GM23338 (cell line): Measurements from ENCODE around the gene LXN. TPM values are rescaled to one million over a fixed set of nuclear protein-coding genes. Genes with fewer than 3 reads are reported as not detected.

Experiments used
- ATAC-seq: fragments of 200-7000 bp; cut with Tn5 transposase; 3 replicates; pipeline ENCODE4 v1.9.1; 2020
- DNase-seq: peaks from one replicate; pipeline ENCODE4 v3.0.0-alpha.2; 2015; ENCODE audit warnings: low spot score
- H2AFZ ChIP-seq: fragments of 200-600 bp; sonication (generic); 2 replicates; pipeline ENCODE4 v1.8.0; 2016; ENCODE audit warnings: antibody characterized with exemption, mild to moderate bottlenecking, moderate library complexity
- H3F3A ChIP-seq: fragments of 200-600 bp; sonication (generic); replicated peaks from 2 replicates; pipeline ENCODE4 v1.8.0; 2017; ENCODE audit warnings: antibody characterized with exemption, mixed run types, low read depth
- H3K27ac ChIP-seq: fragments of 200-600 bp; sonication (generic); 2 replicates; pipeline ENCODE4 v1.6.1; 2016; ENCODE audit warnings: low read depth
- H3K27me3 ChIP-seq: fragments of 200-600 bp; sonication (generic); 2 replicates; pipeline ENCODE4 v1.8.0; 2016; ENCODE audit warnings: mild to moderate bottlenecking, mixed run types, moderate library complexity; ENCODE audit not compliant: insufficient read depth
- H3K36me3 ChIP-seq: fragments of 200-600 bp; sonication (generic); 2 replicates; pipeline ENCODE4 v1.8.0; 2016; ENCODE audit warnings: mild to moderate bottlenecking; ENCODE audit not compliant: insufficient read depth
- H3K4me1 ChIP-seq: fragments of 200-600 bp; sonication (generic); 2 replicates; pipeline ENCODE4 v1.8.0; 2016; ENCODE audit warnings: mild to moderate bottlenecking, moderate library complexity; ENCODE audit not compliant: insufficient read depth
- H3K4me2 ChIP-seq: fragments of 200-600 bp; sonication (generic); 2 replicates; pipeline ENCODE4 v1.7.1; 2017; ENCODE audit warnings: mixed run types
- H3K4me3 ChIP-seq: fragments of 200-600 bp; sonication (generic); 2 replicates; pipeline ENCODE4 v1.6.1; 2016; ENCODE audit warnings: mixed run types
- H3K79me2 ChIP-seq: fragments of 200-600 bp; sonication (generic); replicated peaks from 2 replicates; pipeline ENCODE4 v1.8.0; 2017; ENCODE audit warnings: mild to moderate bottlenecking; ENCODE audit not compliant: insufficient read depth
- H3K9me2 ChIP-seq: fragments of 200-600 bp; sonication (generic); 2 replicates; pipeline ENCODE4 v1.8.0; 2017; ENCODE audit not compliant: insufficient read depth
- H4K20me1 ChIP-seq: fragments of 200-600 bp; sonication (generic); replicated peaks from 2 replicates; pipeline ENCODE4 v1.8.0; 2017; ENCODE audit warnings: mild to moderate bottlenecking; ENCODE audit not compliant: insufficient read depth
- H3K27ac Mint-ChIP-seq: 2 replicates; pipeline ENCODE4 v1.8.0; 2020; ENCODE audit warnings: inconsistent platforms, mild to moderate bottlenecking, moderate library complexity, mixed read lengths
- H3K27me3 Mint-ChIP-seq: 3 replicates; pipeline ENCODE4 v1.8.0; 2022; ENCODE audit warnings: low read depth, mild to moderate bottlenecking, moderate library complexity, mixed read lengths, inconsistent platforms; ENCODE audit not compliant: insufficient read depth, poor library complexity
- H3K36me3 Mint-ChIP-seq: 3 replicates; pipeline ENCODE4 v1.8.0; 2021; ENCODE audit warnings: low read depth, mild to moderate bottlenecking, inconsistent platforms, moderate library complexity, mixed read lengths
- H3K4me1 Mint-ChIP-seq: 3 replicates; pipeline ENCODE4 v1.8.0; 2020; ENCODE audit warnings: mild to moderate bottlenecking, inconsistent platforms, mixed read lengths
- H3K4me3 Mint-ChIP-seq: 3 replicates; pipeline ENCODE4 v1.8.0; 2021; ENCODE audit warnings: moderate library complexity, mild to moderate bottlenecking, inconsistent platforms, mixed read lengths
- H3K9me3 Mint-ChIP-seq: 3 replicates; pipeline ENCODE4 v1.8.0; 2020; ENCODE audit warnings: moderate library complexity, mild to moderate bottlenecking, inconsistent platforms, mixed read lengths
- CREB1 ChIP-seq: fragments of 250-450 bp; sonication (Bioruptor Pico); IDR thresholded peaks from 2 replicates; pipeline ENCODE4 v1.5.0; 2020; ENCODE audit warnings: low read depth, mild to moderate bottlenecking, moderate library complexity
- JUNB ChIP-seq: IDR thresholded peaks from one replicate; pipeline ENCODE4 v1.6.1; 2016; ENCODE audit warnings: antibody characterized with exemption; ENCODE audit not compliant: unreplicated experiment
- POLR2AphosphoS5 ChIP-seq: IDR thresholded peaks from 2 replicates; pipeline ENCODE4 v1.6.1; 2016; ENCODE audit warnings: antibody characterized with exemption, low read depth
- STAT1 ChIP-seq: IDR thresholded peaks from one replicate; pipeline ENCODE4 v1.6.1; 2016; ENCODE audit warnings: antibody characterized with exemption; ENCODE audit not compliant: unreplicated experiment
- ZNF331 ChIP-seq: fragments of 250-450 bp; sonication (Bioruptor Pico); IDR thresholded peaks from 2 replicates; pipeline ENCODE4 v1.5.0; 2020; ENCODE audit warnings: low read depth, mild to moderate bottlenecking, moderate library complexity
- polyA plus RNA-seq: library from polyadenylated mRNA; unstranded; fragments of >200 nt; fragmentation: Nextera tagmentation; extraction: Ambion mirVana; gene quantifications from 2 replicates; pipeline ENCODE4 v1.2.1, GENCODE V29; 2016
- small RNA-seq: library from RNA; depleted of rRNA; stranded (forward); fragments of <200 nt; gene quantifications from one replicate; pipeline ENCODE3, GENCODE V24; 2014; ENCODE audit warnings: low replicate concordance
- total RNA-seq: library from RNA; depleted of rRNA; stranded (reverse); fragments of >200 nt; shearing (Covaris generic); gene quantifications from 2 replicates; pipeline ENCODE4 v1.2.3, GENCODE V29; 2014; rRNA removed

Gene LXN
- total and polyA plus RNA-seq, 2 experiments from 2014 or later, result 5.6 to 10.0 TPM

DNA sequence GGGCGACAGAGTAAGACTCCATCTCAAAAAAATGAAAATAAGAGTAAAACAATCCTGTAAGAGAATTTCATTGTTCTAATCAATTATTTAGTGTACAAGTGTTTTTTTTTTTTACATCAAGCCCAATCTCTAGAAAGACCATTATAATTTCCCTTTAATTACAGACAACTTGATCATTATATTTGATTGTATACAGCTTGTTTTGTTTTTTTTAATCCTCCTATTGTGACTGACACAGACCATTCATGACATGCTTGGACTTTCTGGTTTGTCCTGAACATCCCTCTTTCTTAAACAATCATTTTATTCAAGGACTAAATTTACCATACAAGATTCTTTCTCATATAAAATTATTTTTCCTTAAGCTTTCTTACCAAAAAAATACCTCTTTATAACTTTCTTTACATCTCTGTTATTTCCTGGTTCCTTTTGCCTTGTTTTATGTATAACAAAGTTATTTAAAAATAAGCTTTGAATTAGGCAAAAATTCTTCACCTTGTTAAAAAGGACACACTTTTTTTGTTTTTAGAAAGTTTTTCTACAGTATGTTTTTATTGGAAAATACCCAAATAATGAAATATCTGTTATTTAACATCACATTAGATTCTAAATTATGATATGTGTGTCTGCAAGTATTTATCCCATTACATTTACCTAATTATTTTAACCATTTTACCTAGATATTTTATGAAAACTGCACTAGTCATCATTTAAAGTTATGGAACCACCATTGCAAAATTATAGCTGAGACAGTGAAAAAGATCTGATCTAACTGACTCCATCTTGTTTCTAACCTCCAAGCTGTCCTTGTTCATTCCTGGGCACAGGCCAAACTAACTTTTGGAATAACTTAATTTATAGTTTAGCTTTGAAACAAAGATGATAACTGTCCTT is 54.2 kb downstream of the LXN start:
- Mint-ChIP-seq H3K4me1 (no peaks in the 10 kb centered on the region), H3K36me3 (peaks cover 41% of the 10 kb centered on the region), H3K27ac (no peak overlapping the region), H3K4me3 (no peak overlapping the region), H3K9me3 (peaks cover 76% of the 10 kb centered on the region), H3K27me3 (peaks cover 9% of the 10 kb centered on the region)
- Histone ChIP-seq H3K36me3 (peaks cover 11% of the 10 kb centered on the region), H3K27me3 (no peaks in the 10 kb centered on the region), H3F3A (no peaks in the 10 kb centered on the region), H3K27ac (no peak overlapping the region), H3K9me2 (no peaks in the 10 kb centered on the region), H3K4me2 (no peak overlapping the region), H3K4me1 (no peaks in the 10 kb centered on the region), H3K79me2 (no peaks in the 10 kb centered on the region), H3K4me3 (no peak overlapping the region; the same call in 1 of the 2 replicates), H2AFZ (no peak overlapping the region), H4K20me1 (no peaks in the 10 kb centered on the region)
- TF ChIP-seq JUNB (no peak), CREB1 (CRISPR knock-in tag) (no peak), ZNF331 (CRISPR knock-in tag) (no peak), POLR2AphosphoS5 (no peak), STAT1 (no peak)
- no peak for ATAC-seq
- DNase-seq, result peak; percentile 21

Small RNA genes lying within 50 kb of the gene (small RNA-seq; reads per million reads assigned to genes)
- gene AC025033.1 (not detected), gene AC080013.6 (not detected)

Other genes starting within 250 kb of the LXN start
- gene MLF1, start 101.5 kb downstream of the LXN start, total RNA-seq, result 36.6 and 40.3 TPM in 2 replicates
- 55.0 and 63.6 TPM in 2 replicates for gene MLF1, start 101.5 kb downstream of the LXN start, polyA plus RNA-seq
- gene GFM1, start 28.1 kb downstream of the LXN start, total RNA-seq, result 54.7 and 59.9 TPM in 2 replicates
- gene GFM1, start 28.1 kb downstream of the LXN start, polyA plus RNA-seq, result 24.5 and 24.7 TPM in 2 replicates
- 0.10 TPM in 1 of 2 replicates, not detected in the other for gene RARRES1, start 59.8 kb upstream of the LXN start, total RNA-seq
- 0.54 and 0.82 TPM in 2 replicates for gene RARRES1, start 59.8 kb upstream of the LXN start, polyA plus RNA-seq
- gene MFSD1, start 129.4 kb upstream of the LXN start, total RNA-seq, result 16.9 and 28.4 TPM in 2 replicates
- 3.3 and 4.3 TPM in 2 replicates for gene MFSD1, start 129.4 kb upstream of the LXN start, polyA plus RNA-seq